HG03060 (cell line): ENCODE results near the gene TPSD1.
"Not testable (repeated sequence)": the region's sequence is repeated elsewhere in the genome, so short reads cannot be mapped to it uniquely, and the experiment has no call there.

Source experiments
- ATAC-seq: cut with Tn5 transposase; IDR thresholded peaks from one replicate; pipeline ENCODE4 v1.9.1; 2021; ENCODE audit warnings: low read depth, moderate number of reproducible peaks; ENCODE audit not compliant: unreplicated experiment

Gene TPSD1

GRCh38 chr16:1261131-1261892, 5.4 kb downstream of the TPSD1 start:
- ATAC-seq = no peak

DNA sequence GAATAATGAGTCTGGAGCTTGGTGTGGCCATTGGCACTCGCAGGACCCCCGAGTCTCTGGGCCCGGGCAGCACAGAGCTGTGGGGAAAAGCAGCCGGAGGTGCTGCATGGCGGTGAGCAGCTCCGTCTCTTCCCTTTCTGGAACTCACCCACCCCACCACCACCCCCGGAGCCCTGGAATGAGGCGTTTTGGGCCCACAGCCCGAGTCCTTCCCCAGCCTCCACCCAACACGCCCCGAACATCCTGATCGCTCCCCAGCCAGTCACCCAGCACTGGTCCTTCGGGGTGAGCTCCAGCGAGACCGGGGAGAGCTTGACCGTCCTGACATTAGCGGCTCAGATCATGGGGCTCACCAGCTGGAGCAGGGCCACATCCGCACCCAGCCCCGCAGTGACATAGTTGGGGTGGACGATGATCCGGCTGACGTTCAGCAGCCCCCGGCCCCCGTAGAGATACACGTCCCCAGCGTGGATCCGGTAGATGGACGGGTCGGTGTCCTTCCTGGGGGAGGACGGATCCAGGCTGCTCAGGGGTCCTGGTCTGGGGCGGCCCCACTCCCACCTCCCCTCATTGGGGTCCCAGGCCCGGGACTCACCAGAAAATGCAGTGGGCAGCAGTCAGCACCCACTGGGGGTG, 6.5 kb downstream of the TPSD1 start:
- no peak for ATAC-seq

- no peak for ATAC-seq
Measured at GRCh38 chr16:1262846-1263221, 7.0 kb downstream of the TPSD1 start.

DNA sequence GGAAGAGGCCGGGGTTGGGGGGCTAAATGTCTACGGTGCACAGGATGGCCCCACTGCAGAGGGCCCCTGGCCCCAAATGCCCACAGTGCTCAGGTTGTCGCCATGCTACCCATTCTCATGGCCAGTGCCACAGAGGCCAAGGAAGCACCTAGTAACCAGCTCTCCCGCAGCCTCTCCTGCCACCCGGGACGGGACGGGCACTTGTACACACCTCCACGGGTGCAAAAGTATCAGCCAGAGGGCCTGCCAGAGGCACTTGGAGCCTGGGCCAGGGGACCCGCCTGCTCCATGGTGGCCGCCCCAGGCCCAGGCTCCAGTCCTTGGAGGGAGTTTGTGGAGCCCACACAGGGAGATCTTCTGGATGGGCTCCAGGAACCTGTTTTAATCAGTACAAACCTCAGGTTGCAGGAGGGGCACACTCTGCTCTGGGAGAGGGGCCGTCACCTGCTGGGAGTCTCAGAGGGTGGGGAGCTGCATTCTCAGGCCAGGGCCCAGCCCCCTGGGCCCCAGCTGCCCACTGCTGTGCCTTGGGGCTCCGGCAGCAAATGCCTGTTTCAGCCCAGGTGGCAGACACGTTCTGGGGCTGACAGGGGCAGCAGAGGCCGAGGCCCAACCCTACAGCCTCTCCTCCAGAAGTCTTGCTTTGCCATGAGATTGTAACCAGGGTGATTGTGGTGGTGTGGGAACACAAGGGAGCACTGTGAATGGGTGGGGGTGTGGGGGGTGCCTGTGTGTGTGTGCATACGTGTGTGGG, 7.9 kb downstream of the TPSD1 start:
- ATAC-seq = no peak

DNA sequence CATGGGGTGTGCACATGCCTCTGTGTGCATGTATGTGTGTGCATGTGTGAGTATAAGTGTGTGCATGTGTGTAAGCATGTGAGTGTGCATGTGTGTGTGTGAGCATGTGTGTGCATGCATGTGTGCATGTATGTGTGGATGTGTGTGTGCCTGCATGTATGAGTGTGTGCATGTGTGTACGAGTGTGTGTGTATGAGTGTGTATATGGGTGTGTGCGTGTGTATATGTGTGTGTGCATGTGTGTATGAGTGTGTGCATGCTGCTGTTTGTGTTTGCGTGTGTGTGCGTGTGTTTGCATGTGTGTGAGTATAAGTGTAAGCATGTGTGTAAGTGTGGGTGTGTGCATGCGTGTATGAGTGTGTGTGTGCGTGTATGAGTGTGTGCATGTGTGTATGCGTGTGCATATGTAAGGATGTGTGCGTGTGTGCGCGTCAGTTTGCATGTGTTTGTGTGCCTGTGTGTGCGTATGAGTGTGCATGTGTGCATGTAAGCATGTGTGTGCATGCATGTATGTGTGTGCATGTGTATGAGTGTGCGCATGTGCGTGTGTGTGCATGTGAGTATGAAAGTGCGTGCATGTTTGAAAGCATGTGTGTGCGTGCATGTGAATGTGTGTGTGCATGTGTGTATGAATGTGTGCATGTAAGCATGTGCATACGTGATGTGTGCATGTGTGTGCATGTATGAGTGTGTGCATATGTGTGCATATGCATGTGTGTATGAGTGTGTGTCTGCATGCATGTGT, 8.6 kb downstream of the TPSD1 start:
- ATAC-seq = no peak

- ATAC-seq = no peak
Measured at GRCh38 chr16:1265090-1265630, 9.3 kb downstream of the TPSD1 start.

GRCh38 chr16:1265826-1266225, 10.0 kb downstream of the TPSD1 start:
- ATAC-seq = no peak

DNA sequence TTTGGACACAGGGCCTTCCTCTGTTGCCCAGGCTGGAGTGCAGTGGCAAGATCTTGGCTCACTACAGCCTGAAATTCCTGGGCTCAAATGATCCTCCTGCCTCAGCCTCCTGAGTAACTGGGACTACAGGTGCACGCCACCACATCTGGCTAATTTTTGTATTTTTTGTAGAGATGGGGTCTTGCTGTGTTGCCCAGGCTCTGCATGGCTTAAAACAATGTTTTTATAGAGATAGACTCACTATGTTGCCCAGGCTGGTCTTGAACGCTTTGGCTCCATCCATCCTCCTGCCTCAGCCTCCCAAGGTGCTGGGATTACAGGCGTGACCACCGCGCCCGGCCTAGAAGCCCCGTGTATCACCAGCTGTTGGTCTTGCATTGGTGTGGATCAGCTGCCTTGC, 13.5 kb downstream of the TPSD1 start:
- not testable (repeated sequence) for ATAC-seq

DNA sequence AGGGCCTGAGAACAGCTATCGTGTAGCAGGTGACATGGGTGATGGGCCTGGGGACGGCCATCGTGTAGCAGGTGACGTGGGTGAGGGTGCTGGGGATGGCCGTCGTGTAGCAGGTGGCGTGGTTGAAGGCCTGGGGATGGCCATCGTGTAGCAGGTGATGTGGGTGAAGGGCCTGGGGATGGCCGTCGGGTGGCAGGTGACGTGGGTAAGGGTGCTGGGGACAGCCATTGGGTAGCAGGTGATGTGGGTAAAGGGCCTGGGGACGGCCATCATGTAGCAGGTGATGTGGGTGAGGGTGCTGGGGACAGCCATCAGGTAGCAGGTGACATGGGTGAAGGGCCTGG, 15.5 kb downstream of the TPSD1 start:
- no peak for ATAC-seq

GRCh38 chr16:1271724-1272413, 16.0 kb downstream of the TPSD1 start:
- not testable (repeated sequence) for ATAC-seq

- no peak for ATAC-seq
Measured at GRCh38 chr16:1272453-1273198, 16.8 kb downstream of the TPSD1 start.

DNA sequence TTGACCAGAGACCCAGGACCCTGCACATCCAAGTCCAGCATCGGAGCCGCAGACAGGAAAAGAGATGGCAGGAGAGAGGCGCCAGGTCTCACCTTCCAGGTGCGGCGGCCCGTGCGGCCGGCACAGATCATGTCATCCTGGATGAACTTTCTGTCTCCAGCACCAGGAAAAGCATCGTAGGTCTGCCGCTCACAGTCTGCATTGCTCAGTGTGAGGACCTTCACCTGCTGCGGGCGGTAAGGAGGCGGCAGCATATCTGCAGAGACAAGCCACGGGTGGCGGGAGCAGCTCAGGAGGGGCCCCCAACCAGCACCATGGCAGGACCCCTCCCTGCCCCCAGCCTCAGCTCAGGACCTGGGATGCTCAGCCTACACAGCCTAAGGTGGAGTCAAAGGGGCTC, 17.9 kb downstream of the TPSD1 start:
- ATAC-seq = no peak

GRCh38 chr16:1274767-1275166, 18.9 kb downstream of the TPSD1 start:
- no peak for ATAC-seq

DNA sequence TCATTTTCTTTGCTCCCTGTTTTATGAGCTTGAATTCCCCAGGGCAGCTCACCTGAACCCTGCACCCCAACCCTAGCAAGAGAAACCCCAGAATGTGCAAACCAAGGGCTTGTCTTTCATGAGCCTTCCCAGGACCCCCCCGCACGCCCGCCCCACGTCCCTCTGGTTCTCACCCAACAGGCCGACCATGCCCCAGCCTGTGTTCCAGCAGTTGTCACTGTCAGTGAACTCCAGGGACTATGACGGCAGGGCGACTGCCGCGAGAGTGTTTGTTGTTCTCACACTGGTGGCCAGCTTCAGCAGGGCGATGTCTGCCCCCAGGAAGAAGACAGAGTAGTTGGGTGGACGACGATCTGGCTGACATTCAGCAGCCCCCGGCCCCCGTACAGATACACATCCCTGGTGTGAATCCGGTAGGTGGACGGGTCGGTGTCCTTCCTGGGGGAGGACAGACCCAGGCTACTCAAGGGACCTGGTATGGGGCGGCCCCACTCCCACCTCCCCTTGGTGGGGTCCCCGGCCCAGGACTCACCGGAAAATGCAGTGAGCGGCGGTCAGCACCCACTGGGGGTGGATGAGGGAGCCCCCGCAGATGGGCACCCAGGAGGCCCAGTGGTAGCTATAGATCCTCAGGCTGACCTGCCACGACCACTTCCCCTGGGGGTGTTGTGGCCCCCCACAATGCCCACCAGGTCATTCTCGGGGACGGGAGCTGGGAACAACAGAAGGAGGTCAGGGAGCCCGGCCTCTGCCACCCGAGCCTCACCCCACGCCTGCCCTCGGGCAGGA, 20.1 kb downstream of the TPSD1 start:
- ATAC-seq = no peak

DNA sequence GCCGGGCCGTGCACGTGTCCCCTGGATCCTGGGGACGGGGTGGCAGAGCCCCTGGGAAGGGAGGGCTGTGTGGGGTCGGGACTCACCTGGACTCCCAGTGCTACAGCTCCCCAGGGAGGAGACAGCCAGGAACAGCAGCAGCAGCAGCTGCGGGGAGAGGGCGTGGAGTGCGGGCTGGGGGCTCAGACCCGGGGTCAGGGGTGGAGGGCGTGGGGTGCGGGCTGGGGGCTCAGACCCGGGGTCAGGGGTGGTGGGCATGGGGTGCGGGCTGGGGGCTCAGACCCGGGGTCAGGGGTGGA, 20.7 kb downstream of the TPSD1 start:
- ATAC-seq = no peak

DNA sequence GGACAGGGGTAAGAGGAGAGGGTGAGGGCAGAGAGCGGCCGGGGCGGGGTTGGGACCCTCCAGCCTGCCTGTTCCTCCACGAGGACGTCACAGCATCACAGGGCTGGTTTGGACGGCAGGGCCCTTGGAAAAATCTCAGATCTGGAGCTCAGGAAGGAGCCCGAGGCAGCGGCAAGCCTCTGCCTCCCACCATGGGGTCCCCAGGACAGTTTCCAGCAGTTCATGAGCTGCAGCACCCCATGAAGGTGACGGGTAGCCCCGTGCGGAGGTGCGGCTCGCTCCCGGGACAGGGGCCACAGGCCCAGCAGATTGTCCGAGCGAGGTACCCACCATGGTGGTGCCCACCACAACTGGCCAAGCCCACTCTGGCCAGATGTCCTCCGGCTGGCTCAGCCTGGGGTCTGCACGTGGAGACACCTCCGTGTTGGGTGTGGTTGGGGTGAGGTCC, 21.3 kb downstream of the TPSD1 start:
- ATAC-seq = no peak

DNA sequence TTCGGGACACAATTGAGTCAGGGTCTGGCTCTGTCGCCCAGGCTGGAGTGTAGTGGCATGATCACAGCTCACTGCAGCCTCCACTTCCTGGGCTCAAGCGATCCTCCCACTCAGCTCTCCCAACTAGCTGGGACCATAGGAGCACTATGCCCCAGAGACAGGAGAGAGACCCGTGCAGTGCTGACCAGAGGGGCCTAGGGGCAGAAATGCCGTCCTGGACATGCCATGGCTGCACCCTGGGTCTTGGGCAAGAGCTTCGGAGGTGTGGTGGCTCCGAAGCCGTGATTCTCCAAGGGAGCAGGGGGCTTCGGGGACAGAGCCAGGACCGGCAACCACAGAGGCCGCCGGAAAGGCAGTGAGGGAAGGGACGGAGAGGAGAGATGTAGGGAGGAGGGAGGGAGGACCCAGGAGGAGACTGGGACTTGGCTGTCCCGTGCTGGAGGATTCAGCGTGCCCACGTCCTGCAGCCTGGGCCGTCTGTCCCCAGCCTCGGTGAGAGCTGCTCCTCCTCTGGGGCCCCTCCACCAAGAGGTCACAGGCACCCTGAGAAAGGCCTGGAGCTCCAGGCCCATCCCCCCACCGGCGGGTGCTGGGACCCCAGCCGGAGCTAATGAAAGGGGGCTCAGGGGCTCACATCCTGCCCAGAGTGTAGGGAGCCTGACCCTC, 21.9 kb downstream of the TPSD1 start:
- no peak for ATAC-seq

- ATAC-seq = no peak
Measured at GRCh38 chr16:1278477-1278876, 22.6 kb downstream of the TPSD1 start.
